ENCODE measurements around the gene WDR17. TPM values are rescaled to one million over a fixed set of nuclear protein-coding genes. Genes with fewer than 3 reads are reported as not detected.

WDR17 gene
- total RNA-seq, result 1 to 10 TPM; 3.0 to 3.3 TPM
- polyA plus RNA-seq, result 1 to 10 TPM in 1 of 2 donors, under 1 TPM in 1; 0.38 to 2.7 TPM
- long read RNA-seq, donor 1, partial matches to known transcripts, result 0 of 2 reads
- long read RNA-seq, donor 1, other reads (novel, unspliced or antisense), result 2 of 2 reads
- long read RNA-seq, donor 2, partial matches to known transcripts, result 1 of 1 reads
- long read RNA-seq, donor 2, other reads (novel, unspliced or antisense), result 0 of 1 reads

DNA sequence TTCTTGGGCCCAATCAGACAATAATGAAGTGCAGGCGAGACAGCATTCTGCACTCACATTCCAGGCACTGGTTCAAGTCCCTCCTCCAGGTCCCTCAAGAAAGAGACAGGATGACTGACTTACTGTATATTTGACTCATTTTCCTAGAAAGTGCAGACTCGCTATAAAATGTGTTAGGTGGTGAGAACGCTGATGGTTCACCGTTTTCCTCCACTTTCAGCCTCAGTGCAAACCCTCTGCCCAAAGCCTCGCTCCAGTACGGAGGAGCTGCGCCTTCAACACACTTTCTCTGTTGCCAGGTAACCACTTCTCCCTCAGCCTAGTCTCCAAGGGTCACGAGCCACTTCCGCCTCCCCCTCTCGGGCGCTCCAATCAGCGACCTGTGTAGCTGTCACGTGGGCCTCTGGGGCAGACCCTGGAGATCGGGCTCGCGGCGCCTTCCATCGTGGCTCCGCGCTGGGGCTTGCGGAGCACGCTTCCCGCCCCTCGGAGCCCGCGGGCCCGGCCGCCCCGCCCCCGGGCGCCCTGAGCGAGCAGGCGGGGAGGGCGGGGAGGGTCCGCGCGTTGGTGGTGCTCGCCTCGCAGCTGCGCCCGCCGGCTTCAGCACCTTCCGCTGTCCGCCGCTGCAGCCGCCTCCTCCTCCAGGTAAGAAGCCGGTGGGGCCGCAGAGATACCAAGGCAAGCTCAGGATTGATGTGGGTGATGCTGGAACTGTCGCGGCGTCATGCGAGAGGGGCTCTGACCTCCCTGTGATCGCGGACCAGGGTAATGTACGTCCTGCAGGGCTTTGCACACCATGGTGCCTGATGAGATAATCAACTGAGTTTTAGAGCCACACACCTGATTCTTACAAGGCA, at the start of gene WDR17:
Gene WDR17, plus strand, starts transcription at position 407 of the 857 bp plus-strand sequence. CDS start 45,740 bp downstream, outside the sequence.
- no peaks in the 10 kb centered on the region for H3K9me3 ChIP-seq (ENCODE audit: control insufficient read depth, low read length)
- H3K36me3 ChIP-seq (ENCODE audit: control insufficient read depth in 1 of 2, insufficient read depth in 2 of 2, low read length in 1 of 2), result no peaks in the 10 kb centered on the region
- WGBS, 2 donors, result 1% methylated on average over 51 to 55 of the region's 55 CpGs
- peak within 1 kb of the TSS; percentile 38 to 58 for H3K4me3 ChIP-seq (ENCODE audit: low read length in 2 of 2)
- DNase-seq (peak; percentile 92 to 96), ATAC-seq (ENCODE audit: low FRiP score) (peak; percentile 97)
- no peaks in the 10 kb centered on the region for H3K4me1 ChIP-seq (ENCODE audit: control insufficient read depth in 1 of 2, insufficient read depth in 2 of 2, low read length in 2 of 2)
- no peak within 1 kb of the TSS for H3K27ac ChIP-seq (ENCODE audit: low read depth in 1 of 2, low read length in 2 of 2)
- H3K27me3 ChIP-seq (ENCODE audit: control insufficient read depth in 1 of 2, insufficient read depth in 2 of 2, low read length in 1 of 2), result no peaks in the 10 kb centered on the region
- intact Hi-C loops (cut with DNase I), result no loop called here

DNA sequence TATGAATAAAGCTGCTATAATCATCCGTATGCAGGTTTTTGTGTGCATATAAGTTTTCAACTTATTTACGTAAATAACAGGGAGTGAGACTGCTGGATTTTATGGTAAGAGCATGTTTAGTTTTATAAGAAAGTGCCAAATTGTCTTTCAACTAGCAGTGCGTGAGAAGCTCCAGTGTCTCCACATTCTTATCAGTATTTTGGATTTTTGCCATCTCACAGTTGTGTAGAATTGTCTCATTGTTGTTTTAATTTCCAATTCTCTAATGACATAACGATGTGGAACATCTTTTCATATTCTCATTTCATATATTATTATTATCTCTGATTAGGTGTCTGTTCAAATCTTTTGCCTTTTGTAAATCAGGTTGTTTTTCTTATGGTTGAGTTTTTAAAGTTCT, 49.0 kb upstream of the WDR17 start:
- no peaks in the 10 kb centered on the region for H3K4me1 ChIP-seq (ENCODE audit: control insufficient read depth in 1 of 2, insufficient read depth in 2 of 2, low read length in 2 of 2)
- H3K36me3 ChIP-seq (ENCODE audit: control insufficient read depth in 1 of 2, insufficient read depth in 2 of 2, low read length in 1 of 2), result no peaks in the 10 kb centered on the region
- no peak overlapping the region for H3K4me3 ChIP-seq (ENCODE audit: low read length in 2 of 2)
- H3K27me3 ChIP-seq (ENCODE audit: control insufficient read depth in 1 of 2, insufficient read depth in 2 of 2, low read length in 1 of 2), result no peaks in the 10 kb centered on the region
- no peaks in the 10 kb centered on the region for H3K9me3 ChIP-seq (ENCODE audit: control insufficient read depth, low read length)
- no peak for ATAC-seq (ENCODE audit: low FRiP score)
- intact Hi-C loops (cut with DNase I), result no loop called here
- WGBS, 2 donors, result 78 to 85% methylated on average over 4 of the region's 4 CpGs
- DNase-seq, result no peak
- H3K27ac ChIP-seq (ENCODE audit: low read depth in 1 of 2, low read length in 2 of 2), result no peak overlapping the region

DNA sequence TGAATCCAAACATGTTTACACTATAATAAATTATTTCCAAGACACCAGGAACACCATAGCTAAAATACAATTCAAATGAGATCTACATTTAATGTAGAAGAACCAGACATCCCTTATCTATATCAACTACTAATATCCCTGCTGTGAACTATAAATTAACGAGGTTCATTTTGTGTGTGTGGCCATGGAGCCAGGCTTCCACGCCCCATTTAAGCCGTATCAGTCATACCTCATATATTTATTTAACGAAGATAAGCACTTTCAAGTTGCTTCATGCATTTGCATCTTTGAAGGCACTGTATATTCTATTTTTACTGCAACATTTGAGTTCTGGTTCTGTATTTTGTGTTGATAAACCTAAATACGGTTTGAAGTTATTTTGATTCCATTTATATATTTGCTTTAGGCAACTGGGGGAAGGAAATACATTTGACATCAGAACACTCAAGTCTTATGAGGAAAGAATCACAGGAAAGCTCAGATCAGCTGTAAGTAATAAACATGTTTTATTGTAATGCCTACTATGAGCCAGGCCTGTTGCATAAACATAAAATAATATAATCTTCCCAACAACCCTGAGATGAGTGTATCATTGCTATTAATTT, 45.1 kb upstream of the WDR17 start:
- WGBS, 2 donors, result 60 to 66% methylated on average over 5 of the region's 5 CpGs
- no peaks in the 10 kb centered on the region for H3K9me3 ChIP-seq (ENCODE audit: control insufficient read depth, low read length)
- H3K4me3 ChIP-seq (ENCODE audit: low read length in 2 of 2), result no peak overlapping the region
- no peaks in the 10 kb centered on the region for H3K36me3 ChIP-seq (ENCODE audit: control insufficient read depth in 1 of 2, insufficient read depth in 2 of 2, low read length in 1 of 2)
- DNase-seq (no peak), ATAC-seq (ENCODE audit: low FRiP score) (no peak)
- intact Hi-C loops (cut with DNase I), result no loop called here
- H3K27me3 ChIP-seq (ENCODE audit: control insufficient read depth in 1 of 2, insufficient read depth in 2 of 2, low read length in 1 of 2), result no peaks in the 10 kb centered on the region
- no peak overlapping the region for H3K27ac ChIP-seq (ENCODE audit: low read depth in 1 of 2, low read length in 2 of 2)
- H3K4me1 ChIP-seq (ENCODE audit: control insufficient read depth in 1 of 2, insufficient read depth in 2 of 2, low read length in 2 of 2), result no peaks in the 10 kb centered on the region

DNA sequence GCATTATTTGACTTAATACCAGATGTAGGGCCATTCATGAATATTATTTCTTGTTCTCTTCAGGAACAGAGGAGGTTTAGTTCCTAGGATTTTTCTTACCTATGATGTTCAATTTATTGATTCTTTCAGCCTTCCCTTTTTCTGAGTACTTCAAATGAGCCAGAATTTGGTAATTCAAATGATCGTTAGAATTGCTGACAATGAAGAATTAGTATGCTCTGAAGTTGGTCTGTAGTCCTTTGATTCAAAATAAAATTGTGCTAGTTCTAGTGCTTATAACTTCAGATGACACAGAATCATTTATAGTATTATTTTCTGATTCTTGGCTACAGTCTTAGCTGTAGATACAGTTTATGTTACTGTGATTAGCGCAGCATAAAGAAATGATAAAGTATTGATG, 35.2 kb upstream of the WDR17 start:
- 84 to 87% methylated on average over 2 of the region's 2 CpGs for WGBS, 2 donors
- no peak overlapping the region for H3K4me3 ChIP-seq (ENCODE audit: low read length in 2 of 2)
- intact Hi-C loops (cut with DNase I), result loop anchor here in 1 of 2 donors (10.0 kb wide), 1 partner anchor 94 kb away; no protein-coding TSS in a partner anchor
- H3K9me3 ChIP-seq (ENCODE audit: control insufficient read depth, low read length), result no peaks in the 10 kb centered on the region
- no peaks in the 10 kb centered on the region for H3K4me1 ChIP-seq (ENCODE audit: control insufficient read depth in 1 of 2, insufficient read depth in 2 of 2, low read length in 2 of 2)
- H3K27me3 ChIP-seq (ENCODE audit: control insufficient read depth in 1 of 2, insufficient read depth in 2 of 2, low read length in 1 of 2), result no peaks in the 10 kb centered on the region
- ATAC-seq (ENCODE audit: low FRiP score) (no peak), DNase-seq (no peak)
- H3K27ac ChIP-seq (ENCODE audit: low read depth in 1 of 2, low read length in 2 of 2), result no peak overlapping the region
- H3K36me3 ChIP-seq (ENCODE audit: control insufficient read depth in 1 of 2, insufficient read depth in 2 of 2, low read length in 1 of 2), result no peaks in the 10 kb centered on the region

DNA sequence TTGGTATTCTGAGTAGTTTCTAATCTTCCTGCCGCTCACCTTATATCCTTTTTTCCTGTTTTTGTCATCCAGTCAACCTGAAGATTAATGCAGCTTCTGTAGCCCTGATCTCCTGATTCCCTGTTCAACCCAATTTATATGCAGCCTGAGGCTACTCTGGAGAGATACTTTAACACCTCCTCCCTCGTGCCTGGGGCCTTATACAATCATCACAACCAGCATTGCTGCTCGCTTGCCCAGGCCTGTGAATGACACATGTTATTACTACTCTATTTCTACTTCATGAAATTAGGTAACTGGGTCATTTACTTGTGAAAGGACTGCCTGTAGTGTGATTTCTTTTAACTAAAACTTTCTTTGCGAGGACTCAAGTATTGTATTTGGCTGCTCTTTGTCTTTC, 33.7 kb upstream of the WDR17 start:
- WGBS, 2 donors, result 46 to 60% methylated on average over 4 of the region's 4 CpGs
- intact Hi-C loops (cut with DNase I), result loop anchor here in 1 of 2 donors (10.0 kb wide), 1 partner anchor 93 kb away; no protein-coding TSS in a partner anchor
- DNase-seq, result no peak

DNA sequence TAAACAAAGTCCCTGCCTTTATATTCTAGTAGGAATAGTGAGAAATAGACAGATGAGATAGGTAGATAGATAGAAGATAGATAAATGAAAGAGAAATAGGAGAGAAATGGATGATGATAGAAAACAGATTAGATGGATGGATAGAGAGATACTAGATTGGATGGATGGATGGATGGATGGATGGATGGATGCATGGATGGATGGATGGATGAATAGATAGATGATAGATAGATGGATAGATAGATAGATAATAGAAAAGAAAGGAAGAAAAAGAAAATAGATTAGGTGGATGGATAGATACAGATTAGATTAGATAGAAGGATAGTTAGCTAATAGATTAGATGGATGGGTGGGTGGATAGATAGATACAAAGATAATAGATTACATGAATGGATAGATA, 33.2 kb upstream of the WDR17 start:
- H3K4me1 ChIP-seq (ENCODE audit: control insufficient read depth in 1 of 2, insufficient read depth in 2 of 2, low read length in 2 of 2), result no peaks in the 10 kb centered on the region
- no peak for ATAC-seq (ENCODE audit: low FRiP score)
- H3K27me3 ChIP-seq (ENCODE audit: control insufficient read depth in 1 of 2, insufficient read depth in 2 of 2, low read length in 1 of 2), result no peaks in the 10 kb centered on the region
- H3K9me3 ChIP-seq (ENCODE audit: control insufficient read depth, low read length), result no peaks in the 10 kb centered on the region
- intact Hi-C loops (cut with DNase I), result loop anchor here in 1 of 2 donors (10.0 kb wide), 1 partner anchor 92 kb away; no protein-coding TSS in a partner anchor
- no peak overlapping the region for H3K27ac ChIP-seq (ENCODE audit: low read depth in 1 of 2, low read length in 2 of 2)
- DNase-seq, result no peak
- no peaks in the 10 kb centered on the region for H3K36me3 ChIP-seq (ENCODE audit: control insufficient read depth in 1 of 2, insufficient read depth in 2 of 2, low read length in 1 of 2)
- no peak overlapping the region for H3K4me3 ChIP-seq (ENCODE audit: low read length in 2 of 2)

More for the DNA sequence above, 33.7 kb upstream of the WDR17 start:
- Histone ChIP-seq H3K9me3 (ENCODE audit: control insufficient read depth, low read length) (no peaks in the 10 kb centered on the region), H3K27ac (ENCODE audit: low read depth in 1 of 2, low read length in 2 of 2) (no peak overlapping the region), H3K4me3 (ENCODE audit: low read length in 2 of 2) (no peak overlapping the region), H3K27me3 (ENCODE audit: control insufficient read depth in 1 of 2, insufficient read depth in 2 of 2, low read length in 1 of 2) (no peaks in the 10 kb centered on the region), H3K4me1 (ENCODE audit: control insufficient read depth in 1 of 2, insufficient read depth in 2 of 2, low read length in 2 of 2) (no peaks in the 10 kb centered on the region), H3K36me3 (ENCODE audit: control insufficient read depth in 1 of 2, insufficient read depth in 2 of 2, low read length in 1 of 2) (no peaks in the 10 kb centered on the region)
- ATAC-seq (ENCODE audit: low FRiP score), result no peak

DNA sequence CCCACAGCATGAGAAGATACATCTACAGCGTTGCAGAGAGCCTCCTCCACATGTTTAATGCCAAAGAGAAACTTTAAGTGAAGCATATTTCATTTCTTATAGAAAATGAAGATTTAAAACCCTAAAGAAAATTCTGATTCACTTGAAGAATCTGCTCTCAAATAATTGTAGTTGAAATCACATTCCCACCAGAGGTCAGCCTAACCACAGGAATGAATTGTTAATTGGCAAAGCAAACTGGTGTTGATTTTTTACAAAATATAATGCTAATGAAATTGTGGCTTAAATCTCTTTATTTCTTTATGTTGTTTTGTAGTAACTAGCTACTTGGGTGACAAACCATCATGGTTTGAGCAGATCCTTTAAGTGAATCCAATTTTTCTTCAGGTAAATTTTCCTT, 31.1 kb upstream of the WDR17 start:
- ATAC-seq (ENCODE audit: low FRiP score) (no peak), DNase-seq (no peak)
- WGBS, 2 donors, result 15 to 18% methylated on average over 1 of the region's 1 CpG
- H3K4me1 ChIP-seq (ENCODE audit: control insufficient read depth in 1 of 2, insufficient read depth in 2 of 2, low read length in 2 of 2), result no peaks in the 10 kb centered on the region
- H3K27ac ChIP-seq (ENCODE audit: low read depth in 1 of 2, low read length in 2 of 2), result no peak overlapping the region
- no peak overlapping the region for H3K4me3 ChIP-seq (ENCODE audit: low read length in 2 of 2)
- H3K27me3 ChIP-seq (ENCODE audit: control insufficient read depth in 1 of 2, insufficient read depth in 2 of 2, low read length in 1 of 2), result no peaks in the 10 kb centered on the region
- intact Hi-C loops (cut with DNase I), result loop anchor here in 1 of 2 donors (2.0 to 10.0 kb wide), 2 partner anchors 90 to 308 kb away; no protein-coding TSS in a partner anchor
- H3K36me3 ChIP-seq (ENCODE audit: control insufficient read depth in 1 of 2, insufficient read depth in 2 of 2, low read length in 1 of 2), result no peaks in the 10 kb centered on the region
- no peaks in the 10 kb centered on the region for H3K9me3 ChIP-seq (ENCODE audit: control insufficient read depth, low read length)

DNA sequence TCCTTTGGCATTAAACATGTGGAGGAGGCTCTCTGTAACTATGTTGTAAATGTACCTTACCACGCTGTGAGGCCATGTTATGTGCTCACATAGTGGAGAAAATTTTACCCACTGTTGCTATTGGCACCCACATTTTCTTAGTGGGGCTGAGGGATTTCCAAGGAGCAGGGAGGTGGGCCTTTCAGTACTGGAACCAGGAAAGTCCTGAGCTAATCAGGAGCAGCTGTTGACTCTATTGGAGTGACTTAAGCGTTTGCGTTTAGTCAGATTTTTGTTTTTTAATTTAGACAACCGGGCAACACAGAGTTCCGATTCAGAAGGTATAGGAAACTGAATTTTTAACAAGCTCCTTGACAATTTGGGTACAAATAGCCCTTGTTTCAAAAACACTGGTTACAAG, 30.7 kb upstream of the WDR17 start:
- Histone ChIP-seq H3K4me3 (ENCODE audit: low read length in 2 of 2) (no peak overlapping the region), H3K4me1 (ENCODE audit: control insufficient read depth in 1 of 2, insufficient read depth in 2 of 2, low read length in 2 of 2) (no peaks in the 10 kb centered on the region), H3K27ac (ENCODE audit: low read depth in 1 of 2, low read length in 2 of 2) (no peak overlapping the region), H3K9me3 (ENCODE audit: control insufficient read depth, low read length) (no peaks in the 10 kb centered on the region), H3K36me3 (ENCODE audit: control insufficient read depth in 1 of 2, insufficient read depth in 2 of 2, low read length in 1 of 2) (no peaks in the 10 kb centered on the region), H3K27me3 (ENCODE audit: control insufficient read depth in 1 of 2, insufficient read depth in 2 of 2, low read length in 1 of 2) (no peaks in the 10 kb centered on the region)
- intact Hi-C loops (cut with DNase I), result loop anchor here in 1 of 2 donors (2.0 to 10.0 kb wide), 2 partner anchors 90 to 308 kb away; no protein-coding TSS in a partner anchor
- no peak for DNase-seq
- 36 to 50% methylated on average over 5 of the region's 5 CpGs for WGBS, 2 donors
- ATAC-seq (ENCODE audit: low FRiP score), result no peak
